ENCODE results near the gene NEU1.

- TF ChIP-seq CTCF (optimal IDR thresholded peaks at IDR 0.05 in 1 of 3, IDR thresholded peaks at IDR 0.05 in 1 of 3, conservative IDR thresholded peaks at IDR 0.05 in 1 of 3; ENCODE audit: extremely low read depth in 1 of 3, insufficient read depth in 2 of 3, low read length in 3 of 3) (no peak), EZH2 (IDR thresholded peaks at IDR 0.05; ENCODE audit: low read length) (no peak)
Observed at GRCh38 chr6:31897612-31898382, 35.2 kb upstream of the NEU1 start, which contains the start of gene EHMT2.

Data from keratinocyte (primary cell).